ENCODE data around the gene NUAK2.
A peak's percentile ranks its signal among the peaks of the same experiment; 100 is the strongest.

The NUAK2 gene

GRCh38 chr1:205271277-205271676 lies 50.3 kb downstream of the NUAK2 start:
- H3K4me3 ChIP-seq (ENCODE audit: low read depth, low read length) = no peak overlapping the region
- no peaks in the 10 kb centered on the region for H3K36me3 ChIP-seq (replicated peaks)
- TF ChIP-seq, protein P1, sequence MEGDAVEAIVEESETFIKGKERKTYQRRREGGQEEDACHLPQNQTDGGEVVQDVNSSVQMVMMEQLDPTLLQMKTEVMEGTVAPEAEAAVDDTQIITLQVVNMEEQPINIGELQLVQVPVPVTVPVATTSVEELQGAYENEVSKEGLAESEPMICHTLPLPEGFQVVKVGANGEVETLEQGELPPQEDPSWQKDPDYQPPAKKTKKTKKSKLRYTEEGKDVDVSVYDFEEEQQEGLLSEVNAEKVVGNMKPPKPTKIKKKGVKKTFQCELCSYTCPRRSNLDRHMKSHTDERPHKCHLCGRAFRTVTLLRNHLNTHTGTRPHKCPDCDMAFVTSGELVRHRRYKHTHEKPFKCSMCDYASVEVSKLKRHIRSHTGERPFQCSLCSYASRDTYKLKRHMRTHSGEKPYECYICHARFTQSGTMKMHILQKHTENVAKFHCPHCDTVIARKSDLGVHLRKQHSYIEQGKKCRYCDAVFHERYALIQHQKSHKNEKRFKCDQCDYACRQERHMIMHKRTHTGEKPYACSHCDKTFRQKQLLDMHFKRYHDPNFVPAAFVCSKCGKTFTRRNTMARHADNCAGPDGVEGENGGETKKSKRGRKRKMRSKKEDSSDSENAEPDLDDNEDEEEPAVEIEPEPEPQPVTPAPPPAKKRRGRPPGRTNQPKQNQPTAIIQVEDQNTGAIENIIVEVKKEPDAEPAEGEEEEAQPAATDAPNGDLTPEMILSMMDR (IDR thresholded peaks at IDR 0.05; ENCODE audit: low read depth, low read length, missing control alignments) = peak; percentile 53
- in situ Hi-C loops (cut with HindIII; ENCODE audit: low pct_ligation_motif_present, low sequenced_read_pairs) = loop anchor here (10.0 kb wide), 1 partner anchor 54 kb away; the partner anchor contains the start of gene NUAK2
- H3K27me3 ChIP-seq (replicated peaks) = no peaks in the 10 kb centered on the region
- no peak overlapping the region for H3K27ac ChIP-seq
- DNase-seq = no peak

DNA sequence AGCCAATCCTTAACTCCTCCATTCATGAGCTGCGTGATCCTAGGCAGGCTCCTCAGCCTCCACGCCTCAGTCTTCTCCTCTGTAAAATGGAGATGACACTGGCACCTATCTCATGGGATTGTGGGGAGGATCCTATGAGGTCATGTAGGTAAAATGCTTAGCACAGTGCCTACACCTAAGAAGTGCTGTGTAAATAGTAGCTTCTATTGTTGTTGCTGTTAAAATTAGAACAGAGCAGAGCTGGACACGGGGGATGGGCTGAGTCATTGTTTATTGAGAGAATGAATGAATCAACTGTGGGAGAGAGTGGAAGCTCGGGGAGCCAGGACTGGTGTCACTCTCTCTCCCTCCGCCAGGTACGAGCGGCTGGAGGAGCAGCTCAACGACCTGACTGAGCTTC lies 50.8 kb downstream of the NUAK2 start:
- no peak overlapping the region for H3K4me3 ChIP-seq (ENCODE audit: low read depth, low read length)
- no peak overlapping the region for H3K27ac ChIP-seq
- no peaks in the 10 kb centered on the region for H3K27me3 ChIP-seq (replicated peaks)
- DNase-seq = peak; percentile 46
- in situ Hi-C loops (cut with HindIII; ENCODE audit: low pct_ligation_motif_present, low sequenced_read_pairs) = loop anchor here (10.0 kb wide), 1 partner anchor 54 kb away; the partner anchor contains the start of gene NUAK2
- TF ChIP-seq, protein P1 (IDR thresholded peaks at IDR 0.05; ENCODE audit: low read depth, low read length, missing control alignments) = no peak
- no peaks in the 10 kb centered on the region for H3K36me3 ChIP-seq (replicated peaks)

DNA sequence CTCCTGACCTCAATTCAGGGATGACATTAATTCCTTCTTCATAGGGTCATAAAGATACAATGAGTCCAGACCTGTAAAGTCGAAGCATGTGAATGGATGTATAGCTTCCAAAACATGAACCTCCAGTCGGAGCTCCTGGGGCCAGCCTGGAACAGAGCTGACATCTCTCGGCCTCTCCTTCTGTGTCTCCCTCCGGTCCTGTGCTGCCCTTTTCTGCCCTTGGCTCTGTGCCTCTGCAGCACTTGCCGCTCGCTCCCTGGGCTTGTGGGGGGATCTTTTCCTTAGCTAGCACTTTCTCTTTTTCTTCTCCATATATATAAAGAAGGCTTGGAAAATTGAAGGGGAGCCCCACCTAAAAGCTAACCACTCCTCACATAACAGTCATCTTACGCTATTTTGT lies 51.3 kb downstream of the NUAK2 start:
- Histone ChIP-seq H3K27me3 (replicated peaks) (no peaks in the 10 kb centered on the region), H3K4me3 (ENCODE audit: low read depth, low read length) (no peak overlapping the region), H3K27ac (no peak overlapping the region), H3K36me3 (replicated peaks) (no peaks in the 10 kb centered on the region)
- TF ChIP-seq, protein P1 (IDR thresholded peaks at IDR 0.05; ENCODE audit: low read depth, low read length, missing control alignments) = no peak
- DNase-seq = no peak
- in situ Hi-C loops (cut with HindIII; ENCODE audit: low pct_ligation_motif_present, low sequenced_read_pairs) = loop anchor here (10.0 kb wide), 1 partner anchor 55 kb away; the partner anchor contains the start of gene NUAK2

DNA sequence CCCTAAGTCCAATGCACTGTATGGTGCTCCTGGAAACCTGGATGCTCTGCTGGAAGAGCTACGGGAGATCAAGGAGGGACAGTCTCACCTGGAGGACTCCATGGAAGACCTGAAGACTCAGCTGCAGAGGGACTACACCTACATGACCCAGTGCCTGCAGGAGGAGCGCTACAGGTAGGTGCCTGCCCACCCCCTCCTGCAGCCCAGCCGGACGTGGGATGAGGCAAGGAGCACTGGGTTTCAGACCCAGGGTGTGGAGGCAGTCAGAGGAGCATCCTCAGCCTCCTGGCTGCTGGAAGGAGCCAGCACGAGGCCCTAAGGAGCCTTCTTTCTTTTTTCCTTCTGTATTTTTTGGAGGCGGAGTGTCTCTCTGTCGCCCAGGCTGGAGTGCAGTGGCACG lies 51.8 kb downstream of the NUAK2 start:
- no peak for DNase-seq
- TF ChIP-seq, protein P1 (IDR thresholded peaks at IDR 0.05; ENCODE audit: low read depth, low read length, missing control alignments) = no peak
- in situ Hi-C loops (cut with HindIII; ENCODE audit: low pct_ligation_motif_present, low sequenced_read_pairs) = loop anchor here (10.0 kb wide), 1 partner anchor 55 kb away; the partner anchor contains the start of gene NUAK2
- Histone ChIP-seq H3K36me3 (replicated peaks) (no peaks in the 10 kb centered on the region), H3K4me3 (ENCODE audit: low read depth, low read length) (no peak overlapping the region), H3K27me3 (replicated peaks) (no peaks in the 10 kb centered on the region), H3K27ac (no peak overlapping the region)

DNA sequence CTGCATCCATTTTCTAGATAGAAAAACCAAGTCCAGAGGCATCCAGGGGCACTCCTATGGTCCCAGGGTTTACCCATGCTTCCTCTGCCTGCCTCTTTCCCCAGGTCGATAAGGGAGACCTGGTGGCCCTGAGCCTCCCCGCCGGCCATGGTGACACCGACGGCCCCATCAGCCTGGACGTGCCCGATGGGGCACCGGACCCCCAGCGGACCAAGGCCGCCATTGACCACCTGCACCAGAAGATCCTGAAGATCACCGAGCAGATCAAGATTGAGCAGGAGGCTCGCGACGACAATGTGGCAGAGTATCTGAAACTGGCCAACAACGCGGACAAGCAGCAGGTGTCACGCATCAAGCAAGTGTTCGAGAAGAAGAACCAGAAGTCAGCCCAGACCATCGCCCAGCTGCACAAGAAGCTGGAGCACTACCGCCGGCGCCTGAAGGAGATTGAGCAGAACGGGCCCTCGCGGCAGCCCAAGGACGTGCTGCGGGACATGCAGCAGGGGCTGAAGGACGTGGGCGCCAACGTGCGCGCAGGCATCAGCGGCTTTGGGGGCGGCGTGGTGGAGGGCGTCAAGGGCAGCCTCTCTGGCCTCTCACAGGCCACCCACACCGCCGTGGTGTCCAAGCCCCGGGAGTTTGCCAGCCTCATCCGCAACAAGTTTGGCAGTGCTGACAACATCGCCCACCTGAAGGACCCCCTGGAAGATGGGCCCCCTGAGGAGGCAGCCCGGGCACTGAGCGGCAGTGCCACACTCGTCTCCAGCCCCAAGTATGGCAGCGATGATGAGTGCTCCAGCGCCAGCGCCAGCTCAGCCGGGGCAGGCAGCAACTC lies 52.5 kb downstream of the NUAK2 start:
- Histone ChIP-seq H3K27ac (no peak overlapping the region), H3K36me3 (replicated peaks) (no peaks in the 10 kb centered on the region), H3K27me3 (replicated peaks) (no peaks in the 10 kb centered on the region), H3K4me3 (ENCODE audit: low read depth, low read length) (no peak overlapping the region)
- DNase-seq = no peak
- TF ChIP-seq, protein P1 (IDR thresholded peaks at IDR 0.05; ENCODE audit: low read depth, low read length, missing control alignments) = no peak
- in situ Hi-C loops (cut with HindIII; ENCODE audit: low pct_ligation_motif_present, low sequenced_read_pairs) = no loop called here

Data from brain microvascular endothelial cell (primary cell).